ENCODE results near the gene FLOT2.

- TF ChIP-seq GATA3 (IDR thresholded peaks at IDR 0.05; ENCODE audit: low read depth, low read length) (no peak), GATA2 (IDR thresholded peaks at IDR 0.05; ENCODE audit: low read depth, low read length) (no peak)
Observed at GRCh38 chr17:28855336-28855679, 42.2 kb downstream of the FLOT2 start.
